ENCODE data around the gene OCIAD2. TPM values are rescaled to one million over a fixed set of nuclear protein-coding genes. Genes with fewer than 3 reads are reported as not detected.

The OCIAD2 gene
- total RNA-seq: 72.4 to 76.0 TPM (median 73.1 TPM) in 3 replicates

- no peaks in the 10 kb centered on the region for H3K27me3 Mint-ChIP-seq (ENCODE audit: low read depth)
- peak; percentile 33 to 68 for DNase-seq (ENCODE audit: low spot score in 2 of 2, unreplicated experiment in 2 of 2)
These were observed at the start of gene OCIAD2 for GRCh38 chr4:48906206-48907173. OCIAD2 (minus strand) TSS chr4:48906774; CDS start chr4:48904549, 2,225 bp downstream.

GRCh38 chr4:48954314-48954713 is 47.7 kb upstream of the OCIAD2 start:
- Mint-ChIP-seq H3K27ac (peak overlapping the region; percentile 77), H3K36me3 (no peaks in the 10 kb centered on the region), H3K4me3 (no peak overlapping the region), H3K4me1 (peaks cover 15% of the 10 kb centered on the region), H3K27me3 (ENCODE audit: low read depth) (no peaks in the 10 kb centered on the region), H3K9me3 (peaks cover 8% of the 10 kb centered on the region)
- TF ChIP-seq CTCF (IDR thresholded peaks at IDR 0.05; ENCODE audit: unreplicated experiment): no peak
- DNase-seq (ENCODE audit: low spot score in 2 of 2, unreplicated experiment in 2 of 2): no peak

More at GRCh38 chr4:48906206-48907173, at the start of gene OCIAD2:
- Mint-ChIP-seq H3K4me3 (peak within 1 kb of the TSS; percentile 93), H3K36me3 (peaks cover 11% of the 10 kb centered on the region), H3K27ac (peak within 1 kb of the TSS; percentile 92), H3K9me3 (no peaks in the 10 kb centered on the region), H3K4me1 (peaks cover 22% of the 10 kb centered on the region)
- TF ChIP-seq CTCF (IDR thresholded peaks at IDR 0.05; ENCODE audit: unreplicated experiment): no peak

GRCh38 chr4:48949518-48950219 is 43.1 kb upstream of the OCIAD2 start:
- TF ChIP-seq CTCF (IDR thresholded peaks at IDR 0.05; ENCODE audit: unreplicated experiment): no peak
- peaks cover 8% of the 10 kb centered on the region for H3K9me3 Mint-ChIP-seq
- H3K36me3 Mint-ChIP-seq: no peaks in the 10 kb centered on the region
- H3K4me3 Mint-ChIP-seq: no peak overlapping the region
- DNase-seq (ENCODE audit: low spot score in 2 of 2, unreplicated experiment in 2 of 2): no peak
- no peak overlapping the region for H3K27ac Mint-ChIP-seq
- no peaks in the 10 kb centered on the region for H3K27me3 Mint-ChIP-seq (ENCODE audit: low read depth)
- H3K4me1 Mint-ChIP-seq: peaks cover 7% of the 10 kb centered on the region

GRCh38 chr4:48949086-48949485 is 42.5 kb upstream of the OCIAD2 start:
- Mint-ChIP-seq H3K27me3 (ENCODE audit: low read depth) (no peaks in the 10 kb centered on the region), H3K36me3 (no peaks in the 10 kb centered on the region), H3K4me3 (no peak overlapping the region), H3K4me1 (peaks cover 4% of the 10 kb centered on the region), H3K9me3 (peaks cover 8% of the 10 kb centered on the region), H3K27ac (no peak overlapping the region)
- no peak for DNase-seq (ENCODE audit: low spot score in 2 of 2, unreplicated experiment in 2 of 2)
- TF ChIP-seq CTCF (IDR thresholded peaks at IDR 0.05; ENCODE audit: unreplicated experiment): no peak

- no peak for TF ChIP-seq CTCF (IDR thresholded peaks at IDR 0.05; ENCODE audit: unreplicated experiment)
- Mint-ChIP-seq H3K27me3 (ENCODE audit: low read depth) (peaks cover 2% of the 10 kb centered on the region), H3K4me1 (peaks cover 3% of the 10 kb centered on the region), H3K9me3 (peaks cover 8% of the 10 kb centered on the region), H3K27ac (no peak overlapping the region), H3K4me3 (no peak overlapping the region), H3K36me3 (no peaks in the 10 kb centered on the region)
- DNase-seq (ENCODE audit: low spot score in 2 of 2, unreplicated experiment in 2 of 2): no peak
These were observed 41.2 kb upstream of the OCIAD2 start for GRCh38 chr4:48947731-48948130.

Measured in mesothelial cell of epicardium (in vitro differentiated cells).